ENCODE results near the gene TCF7.

TCF7 gene

DNA sequence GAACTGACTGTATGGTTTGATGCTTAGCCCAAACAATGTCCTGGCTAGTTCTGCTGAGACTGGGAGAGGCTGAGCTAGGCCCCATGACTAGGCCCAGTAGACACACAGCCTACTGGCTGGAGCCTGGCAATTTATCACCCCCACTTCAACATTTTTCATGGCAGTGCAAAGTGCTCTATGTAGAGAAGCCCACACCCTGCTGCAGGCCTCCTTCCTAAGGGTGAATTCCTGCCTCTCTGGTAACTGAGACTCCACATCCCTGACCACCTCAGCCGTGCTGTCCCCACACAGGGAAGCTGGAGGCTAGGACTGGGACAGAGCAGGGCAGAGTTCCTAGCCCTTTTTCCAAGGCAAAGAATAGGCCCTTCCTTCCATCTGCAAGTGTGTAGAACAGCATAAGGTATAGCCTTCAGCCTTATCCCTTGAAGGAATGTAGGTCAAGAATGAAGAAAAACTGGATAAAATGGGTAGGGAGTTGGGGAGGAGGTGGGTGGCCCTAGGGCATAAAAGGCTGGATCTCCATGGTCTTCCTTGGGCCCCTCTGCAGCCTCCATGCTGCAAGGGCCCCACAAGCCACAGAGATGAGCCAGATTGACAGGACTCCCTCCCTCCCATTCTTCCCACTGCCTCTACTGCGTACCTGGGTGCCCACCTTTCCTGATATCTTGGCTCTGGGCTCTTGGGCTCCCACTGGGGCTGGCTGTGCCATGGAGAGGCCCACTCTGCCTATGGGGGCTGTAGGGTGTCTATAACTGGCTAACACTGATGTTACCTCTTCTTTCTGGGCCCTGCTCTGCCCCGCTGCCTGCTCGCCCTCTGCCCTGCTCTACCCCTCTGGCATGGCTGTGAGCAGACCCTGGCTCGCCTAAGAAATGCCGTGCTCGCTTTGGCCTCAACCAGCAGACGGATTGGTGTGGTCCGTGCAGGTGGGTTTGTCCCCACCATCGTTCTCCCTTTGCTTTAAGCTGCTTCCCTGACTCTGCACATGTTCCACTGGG lies 29.8 kb downstream of the TCF7 start:
- TF ChIP-seq ZFX (IDR thresholded peaks at IDR 0.05; ENCODE audit: borderline replicate concordance) = no peak
- TF ChIP-seq, protein P1, sequence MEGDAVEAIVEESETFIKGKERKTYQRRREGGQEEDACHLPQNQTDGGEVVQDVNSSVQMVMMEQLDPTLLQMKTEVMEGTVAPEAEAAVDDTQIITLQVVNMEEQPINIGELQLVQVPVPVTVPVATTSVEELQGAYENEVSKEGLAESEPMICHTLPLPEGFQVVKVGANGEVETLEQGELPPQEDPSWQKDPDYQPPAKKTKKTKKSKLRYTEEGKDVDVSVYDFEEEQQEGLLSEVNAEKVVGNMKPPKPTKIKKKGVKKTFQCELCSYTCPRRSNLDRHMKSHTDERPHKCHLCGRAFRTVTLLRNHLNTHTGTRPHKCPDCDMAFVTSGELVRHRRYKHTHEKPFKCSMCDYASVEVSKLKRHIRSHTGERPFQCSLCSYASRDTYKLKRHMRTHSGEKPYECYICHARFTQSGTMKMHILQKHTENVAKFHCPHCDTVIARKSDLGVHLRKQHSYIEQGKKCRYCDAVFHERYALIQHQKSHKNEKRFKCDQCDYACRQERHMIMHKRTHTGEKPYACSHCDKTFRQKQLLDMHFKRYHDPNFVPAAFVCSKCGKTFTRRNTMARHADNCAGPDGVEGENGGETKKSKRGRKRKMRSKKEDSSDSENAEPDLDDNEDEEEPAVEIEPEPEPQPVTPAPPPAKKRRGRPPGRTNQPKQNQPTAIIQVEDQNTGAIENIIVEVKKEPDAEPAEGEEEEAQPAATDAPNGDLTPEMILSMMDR (IDR thresholded peaks at IDR 0.05) = no peak
- H3K27ac ChIP-seq = no peak overlapping the region

DNA sequence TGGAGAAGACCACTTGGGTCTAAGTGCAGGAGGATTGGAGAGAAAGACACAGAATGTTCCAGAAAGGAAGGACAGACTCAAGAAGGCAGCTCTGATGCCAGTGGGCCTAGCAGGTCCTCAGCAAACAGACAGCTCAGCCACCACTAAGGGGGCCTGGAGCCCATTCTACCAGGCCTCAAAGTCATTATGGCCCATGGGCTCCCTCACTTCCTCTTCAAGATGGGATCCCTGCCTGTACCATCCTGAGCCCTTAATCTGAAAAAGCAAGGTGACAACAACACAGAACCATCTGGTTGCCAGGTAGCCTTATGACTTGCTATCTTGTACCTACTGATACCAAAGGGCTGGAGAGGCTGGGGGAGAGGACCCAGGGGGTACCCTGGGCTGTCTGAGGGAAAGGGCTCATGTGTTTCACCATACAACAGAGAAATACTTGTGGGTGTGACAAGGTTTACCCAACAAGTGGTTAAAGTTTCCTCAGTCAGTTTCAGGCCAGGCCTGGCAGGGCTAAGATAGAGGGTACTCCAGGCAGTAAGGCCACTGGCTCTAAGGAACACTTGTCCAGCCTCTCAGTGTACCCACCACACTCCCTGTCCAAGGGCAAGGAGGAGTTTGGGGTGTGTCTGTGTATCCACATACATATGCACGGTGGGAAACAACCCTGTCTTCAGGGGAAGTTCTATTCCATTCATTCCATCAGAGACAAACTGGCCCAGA lies 30.7 kb downstream of the TCF7 start:
- TF ChIP-seq, protein P1 (IDR thresholded peaks at IDR 0.05) = no peak
- no peak for TF ChIP-seq ZFX (IDR thresholded peaks at IDR 0.05; ENCODE audit: borderline replicate concordance)
- no peak overlapping the region for H3K27ac ChIP-seq

DNA sequence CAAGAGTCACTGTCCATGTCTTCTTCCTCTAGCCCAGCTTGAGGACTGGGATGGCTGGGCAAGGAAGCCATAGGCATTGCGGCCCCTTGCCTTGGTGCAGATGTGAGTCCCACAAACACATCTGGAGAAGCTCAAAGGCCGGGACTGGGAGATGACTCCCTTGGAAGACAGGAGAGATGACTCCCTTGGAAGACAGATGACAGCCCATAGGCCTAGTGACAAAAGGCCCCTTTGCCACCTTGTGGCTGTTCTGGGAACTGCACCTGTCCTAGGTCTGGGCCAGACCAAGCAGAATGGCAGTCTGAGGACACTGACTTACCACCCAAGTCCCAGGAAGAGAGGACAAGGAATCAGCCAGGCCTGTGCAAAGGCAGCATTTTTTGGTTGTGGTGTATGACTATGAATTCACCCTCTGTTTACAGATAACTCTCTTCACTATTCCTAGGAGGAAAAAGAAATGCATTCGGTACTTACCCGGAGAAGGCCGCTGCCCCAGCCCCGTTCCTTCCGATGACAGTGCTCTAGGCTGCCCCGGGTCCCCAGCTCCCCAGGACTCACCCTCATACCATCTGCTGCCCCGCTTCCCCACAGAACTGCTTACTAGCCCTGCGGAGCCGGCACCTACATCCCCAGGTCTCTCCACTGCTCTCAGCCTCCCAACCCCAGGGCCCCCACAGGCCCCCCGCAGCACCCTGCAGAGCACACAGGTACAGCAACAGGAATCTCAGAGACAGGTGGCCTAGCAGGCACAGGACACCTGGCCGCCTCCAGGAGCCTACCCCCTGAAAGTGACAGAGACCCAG lies 31.5 kb downstream of the TCF7 start:
- TF ChIP-seq, protein P1 (IDR thresholded peaks at IDR 0.05) = peak; percentile 85
- no peak for TF ChIP-seq ZFX (IDR thresholded peaks at IDR 0.05; ENCODE audit: borderline replicate concordance)
- H3K27ac ChIP-seq = no peak overlapping the region

DNA sequence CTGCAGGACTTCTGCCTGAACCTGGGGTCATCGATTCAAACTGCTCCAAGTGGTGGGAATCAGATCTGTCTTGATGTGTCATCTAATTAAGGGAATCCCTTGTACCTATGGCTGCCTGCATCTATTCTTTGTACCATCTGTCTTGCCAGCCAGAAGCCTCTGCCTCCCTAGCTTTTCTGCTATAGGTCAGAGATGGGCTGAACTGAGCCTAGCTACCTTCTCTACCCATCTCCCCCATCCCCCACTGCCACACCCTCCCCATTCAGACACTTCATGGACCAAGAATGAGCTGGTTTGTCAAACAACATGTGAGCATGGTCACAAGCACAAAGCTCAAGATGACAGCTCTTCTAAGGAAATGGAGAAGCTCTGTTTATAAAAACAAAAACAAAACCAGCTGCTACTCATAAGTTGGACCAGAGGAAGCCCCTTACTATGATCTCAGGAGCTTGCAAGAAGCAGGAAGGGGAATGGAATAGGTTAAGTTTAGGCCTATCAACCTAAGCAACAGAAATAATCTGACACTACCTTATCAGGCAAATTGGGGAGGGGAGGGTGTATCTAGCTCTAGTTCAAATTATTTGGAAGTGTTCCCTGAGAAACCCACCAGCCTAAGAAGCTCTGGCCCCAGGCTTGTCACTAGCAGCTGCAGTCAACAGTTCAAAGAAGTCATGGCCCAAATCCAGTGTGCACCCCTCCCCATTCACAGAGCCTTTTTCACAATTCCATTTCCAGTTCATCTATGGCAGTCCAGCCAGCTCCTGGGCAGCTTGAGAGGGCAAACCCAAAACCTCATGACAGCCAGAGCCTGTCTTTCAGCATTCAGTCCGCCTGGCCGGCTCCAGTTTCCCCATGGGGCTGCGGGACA lies 32.4 kb downstream of the TCF7 start:
- no peak for TF ChIP-seq ZFX (IDR thresholded peaks at IDR 0.05; ENCODE audit: borderline replicate concordance)
- TF ChIP-seq, protein P1 (IDR thresholded peaks at IDR 0.05) = no peak
- no peak overlapping the region for H3K27ac ChIP-seq

DNA sequence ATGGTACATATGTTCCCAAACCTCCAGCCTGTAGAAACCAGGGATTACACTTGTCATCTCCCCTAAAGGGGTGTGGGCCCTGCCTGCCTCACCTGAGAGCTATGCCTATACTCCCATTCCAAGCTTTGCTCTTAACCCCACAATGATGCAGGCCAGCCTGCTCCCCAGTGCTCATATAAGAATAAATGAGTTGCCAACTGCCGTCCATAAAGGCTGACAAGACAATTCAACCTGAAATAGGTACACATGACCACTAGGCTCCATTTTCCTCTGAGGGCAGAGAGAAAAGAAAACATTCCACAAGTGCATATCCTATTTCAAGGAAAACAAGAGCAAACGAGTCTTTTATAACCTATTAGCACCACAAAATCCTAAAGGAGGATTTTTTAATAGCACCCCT lies 33.8 kb downstream of the TCF7 start:
- TF ChIP-seq, protein P1 (IDR thresholded peaks at IDR 0.05) = no peak
- no peak for TF ChIP-seq ZFX (IDR thresholded peaks at IDR 0.05; ENCODE audit: borderline replicate concordance)
- no peak overlapping the region for H3K27ac ChIP-seq

DNA sequence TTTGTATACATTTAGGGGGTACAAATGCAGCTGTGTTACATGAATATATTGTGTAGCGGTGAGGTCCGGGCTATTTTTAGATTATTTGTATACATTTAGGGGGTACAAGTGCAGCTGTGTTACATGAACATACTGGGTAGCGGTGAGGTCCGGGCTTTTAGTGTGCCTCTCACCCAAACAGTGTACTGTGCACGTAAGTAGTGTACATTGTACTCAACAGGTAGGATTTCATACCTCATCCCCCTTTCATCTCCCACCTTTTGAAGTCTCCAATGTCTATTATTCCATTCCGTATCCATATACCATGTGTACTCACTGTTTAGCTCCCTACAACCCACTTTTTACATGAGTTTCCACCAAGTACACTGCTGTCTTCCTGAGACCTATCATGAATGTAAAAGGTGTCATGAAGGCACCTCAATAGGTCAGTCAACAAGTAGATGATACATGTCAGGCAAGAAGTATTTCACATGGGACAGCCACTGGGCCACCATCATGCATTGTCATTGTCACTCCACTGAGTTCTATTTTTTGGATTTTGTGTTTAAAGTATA lies 34.6 kb downstream of the TCF7 start:
- H3K27ac ChIP-seq = no peak overlapping the region
- TF ChIP-seq, protein P1 (IDR thresholded peaks at IDR 0.05) = no peak
- no peak for TF ChIP-seq ZFX (IDR thresholded peaks at IDR 0.05; ENCODE audit: borderline replicate concordance)

All from 22Rv1 (cell line).